Activated naive CD4-positive, alpha-beta T cell treated with Interleukin-2 at 50 U/mL for 16 hours (primary cell): ENCODE results near the gene ABCC1.
"Not testable (repeated sequence)": the region's sequence is repeated elsewhere in the genome, so short reads cannot be mapped to it uniquely, and the experiment has no call there.

Experiments
- DNase-seq: peaks from one replicate; pipeline ENCODE4 v3.0.0-alpha.2; 2020

The ABCC1 gene

GRCh38 chr16:16086653-16087446 is 137.4 kb downstream of the ABCC1 start:
- no peak for DNase-seq

GRCh38 chr16:16090238-16090637 is 140.8 kb downstream of the ABCC1 start:
- no peak for DNase-seq

GRCh38 chr16:16092925-16093627 is 143.7 kb downstream of the ABCC1 start:
- DNase-seq, result no peak

- no peak for DNase-seq
Measured at GRCh38 chr16:16093628-16094332, 144.4 kb downstream of the ABCC1 start.

GRCh38 chr16:16095646-16096045 is 146.2 kb downstream of the ABCC1 start:
- no peak for DNase-seq

- no peak for DNase-seq
Measured at GRCh38 chr16:16096121-16096857, 146.9 kb downstream of the ABCC1 start.

GRCh38 chr16:16096858-16097213 is 147.4 kb downstream of the ABCC1 start:
- DNase-seq, result no peak

- DNase-seq, result no peak
Measured at GRCh38 chr16:16099320-16099719, 149.9 kb downstream of the ABCC1 start.

GRCh38 chr16:16100631-16101030 is 151.2 kb downstream of the ABCC1 start:
- DNase-seq, result no peak

GRCh38 chr16:16101585-16101984 is 152.2 kb downstream of the ABCC1 start:
- DNase-seq, result no peak

- no peak for DNase-seq
Measured at GRCh38 chr16:16102738-16103137, 153.3 kb downstream of the ABCC1 start.

- not testable (repeated sequence) for DNase-seq
Measured at GRCh38 chr16:16104132-16104803, 154.9 kb downstream of the ABCC1 start.

GRCh38 chr16:16104804-16105141 is 155.4 kb downstream of the ABCC1 start:
- DNase-seq, result not testable (repeated sequence)

- DNase-seq, result no peak
Measured at GRCh38 chr16:16105646-16106045, 156.2 kb downstream of the ABCC1 start.

- DNase-seq, result no peak
Measured at GRCh38 chr16:16106466-16106865, 157.1 kb downstream of the ABCC1 start.

- no peak for DNase-seq
Measured at GRCh38 chr16:16107839-16108238, 158.4 kb downstream of the ABCC1 start.

GRCh38 chr16:16108759-16109158 is 159.3 kb downstream of the ABCC1 start:
- DNase-seq, result no peak

GRCh38 chr16:16109453-16110110 is 160.2 kb downstream of the ABCC1 start:
- no peak for DNase-seq

GRCh38 chr16:16110111-16110490 is 160.7 kb downstream of the ABCC1 start:
- DNase-seq, result no peak

GRCh38 chr16:16111639-16112038 is 162.2 kb downstream of the ABCC1 start:
- DNase-seq, result no peak

- no peak for DNase-seq
Measured at GRCh38 chr16:16112450-16113053, 163.1 kb downstream of the ABCC1 start.

GRCh38 chr16:16113076-16113475 is 163.7 kb downstream of the ABCC1 start:
- no peak for DNase-seq
